ENCODE data around the gene KCNIP1. TPM values are rescaled to one million over a fixed set of nuclear protein-coding genes. Genes with fewer than 3 reads are reported as not detected.

KCNIP1 gene
- total and polyA plus RNA-seq, 2 of the 8 experiments (the other 6 are each of a cell fraction or from before 2014, with no cell fraction given): 0.52 to 0.83 TPM

- no peak overlapping the region for H2BK5ac ChIP-seq (ENCODE audit: low read depth, low read length)
- H3K14ac ChIP-seq (ENCODE audit: insufficient read length): no peak overlapping the region
- no peak overlapping the region for H3K4me3 ChIP-seq (ENCODE audit: extremely low read depth in 1 of 4, insufficient read depth in 2 of 4, low read depth in 3 of 4, low read length in 4 of 4)
- H3K9ac ChIP-seq (replicated peaks in 1 of 4; ENCODE audit: extremely low read depth in 1 of 4, low read depth in 3 of 4, low read length in 3 of 4): no peak overlapping the region
- H3K79me2 ChIP-seq (ENCODE audit: control insufficient read depth in 1 of 2, insufficient read depth in 2 of 2, low read length in 2 of 2): no peaks in the 10 kb centered on the region
- H3K56ac ChIP-seq (replicated peaks; ENCODE audit: insufficient read length, low read depth, low read length): no peak overlapping the region
- no peak overlapping the region for H2BK120ac ChIP-seq (replicated peaks; ENCODE audit: low read depth, low read length)
- H4K20me1 ChIP-seq (replicated peaks in 1 of 2; ENCODE audit: control insufficient read depth in 1 of 2, insufficient read depth in 2 of 2, low read length in 2 of 2): no peaks in the 10 kb centered on the region
- H3K27ac ChIP-seq (ENCODE audit: low read depth, low read length): no peak overlapping the region
- no peak overlapping the region for H3K4me2 ChIP-seq (ENCODE audit: insufficient read depth in 1 of 2, low read depth in 2 of 2, low read length in 2 of 2)
- H2AFZ ChIP-seq (ENCODE audit: low read length): no peak overlapping the region
- H4K5ac ChIP-seq (ENCODE audit: insufficient read length, low read depth, low read length): no peak overlapping the region
- H4K8ac ChIP-seq (ENCODE audit: extremely low read depth, insufficient read depth, low read length): no peak overlapping the region
- WGBS, 2 experiments (ENCODE audit: extremely low coverage in 1 of 2, insufficient coverage in 1 of 2, insufficient read length in 1 of 2, insufficient replicate concordance in 2 of 2, low coverage in 1 of 2, low lambda C conversion rate in 2 of 2, missing lambda C conversion rate in 1 of 2): 83% methylated on average over 1 of the region's 1 CpG; no CpG with 5 or more reads in 1 of the 2 experiments
- no peak overlapping the region for H2BK20ac ChIP-seq (ENCODE audit: low read length)
- H3K23me2 ChIP-seq (ENCODE audit: low read depth, low read length): no peaks in the 10 kb centered on the region
- POLR2A ChIA-PET (ENCODE audit: partially characterized antibody): no interaction called here
- H3K27me3 ChIP-seq (replicated peaks in 1 of 4; ENCODE audit: control insufficient read depth in 3 of 4, extremely low read depth in 1 of 4, insufficient read depth in 3 of 4, low read length in 3 of 4): no peaks in the 10 kb centered on the region; a peak in 1 of 7 replicates
- H2AK5ac ChIP-seq (ENCODE audit: low read depth, low read length): no peak overlapping the region
- H3K23ac ChIP-seq (ENCODE audit: insufficient read length): no peak overlapping the region
- FAIRE-seq: no peak
- no peak overlapping the region for H2BK15ac ChIP-seq (ENCODE audit: low read length)
- no peak overlapping the region for H2BK12ac ChIP-seq (ENCODE audit: low read depth, low read length)
- no peak overlapping the region for H3K4ac ChIP-seq (replicated peaks; ENCODE audit: insufficient read length, low read depth, low read length)
- DNase-seq (ENCODE audit: low read depth in 1 of 2, low spot score in 2 of 2): no peak
- no peak overlapping the region for H3K18ac ChIP-seq (ENCODE audit: extremely low read depth, low read length)
- H3K79me1 ChIP-seq (ENCODE audit: low read depth, low read length): no peaks in the 10 kb centered on the region
- CTCF ChIA-PET (ENCODE audit: partially characterized antibody): no interaction called here
- H3K4me1 ChIP-seq (replicated peaks in 1 of 4; ENCODE audit: control insufficient read depth in 3 of 4, insufficient read depth in 4 of 4, low read length in 3 of 4): no peaks in the 10 kb centered on the region
- H3K36me3 ChIP-seq (ENCODE audit: control insufficient read depth in 2 of 4, insufficient read depth in 4 of 4, low read length in 3 of 4): no peaks in the 10 kb centered on the region
- H4K91ac ChIP-seq (replicated peaks; ENCODE audit: insufficient read length, low read length): no peak overlapping the region
- H3K9me3 ChIP-seq (ENCODE audit: insufficient read depth in 2 of 2, low read depth in 1 of 2, low read length in 1 of 2): no peaks in the 10 kb centered on the region
- no peak for TF ChIP-seq SP4 (IDR thresholded peaks at IDR 0.05; ENCODE audit: low read length)
- no peak for TF ChIP-seq KDM4A (IDR thresholded peaks at IDR 0.05; ENCODE audit: low read depth, low read length, severe bottlenecking)
- no peak for TF ChIP-seq KDM5A (IDR thresholded peaks at IDR 0.05; ENCODE audit: low read length)
- no peak for TF ChIP-seq SIN3A (conservative IDR thresholded peaks at IDR 0.05 in 1 of 2, IDR thresholded peaks at IDR 0.05 in 1 of 2; ENCODE audit: low read depth in 1 of 2, low read length in 2 of 2)
- no peak for TF ChIP-seq TBP (IDR thresholded peaks at IDR 0.05; ENCODE audit: low read depth, low read length)
- no peak for TF ChIP-seq PHF8 (conservative IDR thresholded peaks at IDR 0.05; ENCODE audit: low read depth, low read length)
- no peak for TF ChIP-seq SIX5 (IDR thresholded peaks at IDR 0.05; ENCODE audit: low read depth, low read length)
- TF ChIP-seq CREB1 (IDR thresholded peaks at IDR 0.05): no peak
- TF ChIP-seq TAF1 (IDR thresholded peaks at IDR 0.05; ENCODE audit: low read depth, low read length): no peak
Observed at GRCh38 chr5:170463426-170463825, 40.4 kb upstream of the KCNIP1 start.

All from H1 (cell line).